ENCODE results near the gene PGD. TPM values are rescaled to one million over a fixed set of nuclear protein-coding genes. Genes with fewer than 3 reads are reported as not detected.
"Not testable (repeated sequence)": the region's sequence is repeated elsewhere in the genome, so short reads cannot be mapped to it uniquely, and the experiment has no call there.

The PGD gene
- total RNA-seq, 2 experiments from 2014 or later: 126 to 130 TPM

DNA sequence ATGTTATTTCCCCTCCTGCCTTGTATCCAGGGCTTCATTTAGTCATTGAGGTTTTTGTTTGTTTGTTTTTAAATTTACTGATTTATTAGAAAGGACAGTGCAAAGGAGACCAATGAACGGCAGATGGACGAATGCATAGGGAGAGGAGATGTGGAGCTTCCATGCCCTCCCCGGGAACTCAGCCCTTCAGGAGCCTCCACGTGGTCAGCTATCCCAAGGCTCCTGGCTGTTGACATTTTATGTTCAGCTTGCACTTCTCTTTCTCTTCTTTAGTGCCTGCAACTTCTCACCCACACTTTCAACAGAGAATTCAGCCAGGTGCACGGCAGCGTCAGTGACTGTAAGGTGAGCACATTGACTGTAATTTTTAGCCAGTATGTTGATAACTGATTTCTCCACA lies 30.7 kb upstream of the PGD start:
- Mint-ChIP-seq H3K4me1 (ENCODE audit: low read depth) (no peaks in the 10 kb centered on the region), H3K36me3 (ENCODE audit: low read depth) (no peaks in the 10 kb centered on the region), H3K9me3 (no peaks in the 10 kb centered on the region), H3K27me3 (no peaks in the 10 kb centered on the region), H3K4me3 (no peak overlapping the region), H3K27ac (no peak overlapping the region)
- ChIA-PET CTCF (interaction anchor here (0.8 kb wide), 1 partner anchor 9 kb away, joined by 3 read pairs; no protein-coding TSS in a partner anchor), POLR2A (no interaction called here)
- ATAC-seq (no peak), DNase-seq (no peak)
- TF ChIP-seq, protein P1, sequence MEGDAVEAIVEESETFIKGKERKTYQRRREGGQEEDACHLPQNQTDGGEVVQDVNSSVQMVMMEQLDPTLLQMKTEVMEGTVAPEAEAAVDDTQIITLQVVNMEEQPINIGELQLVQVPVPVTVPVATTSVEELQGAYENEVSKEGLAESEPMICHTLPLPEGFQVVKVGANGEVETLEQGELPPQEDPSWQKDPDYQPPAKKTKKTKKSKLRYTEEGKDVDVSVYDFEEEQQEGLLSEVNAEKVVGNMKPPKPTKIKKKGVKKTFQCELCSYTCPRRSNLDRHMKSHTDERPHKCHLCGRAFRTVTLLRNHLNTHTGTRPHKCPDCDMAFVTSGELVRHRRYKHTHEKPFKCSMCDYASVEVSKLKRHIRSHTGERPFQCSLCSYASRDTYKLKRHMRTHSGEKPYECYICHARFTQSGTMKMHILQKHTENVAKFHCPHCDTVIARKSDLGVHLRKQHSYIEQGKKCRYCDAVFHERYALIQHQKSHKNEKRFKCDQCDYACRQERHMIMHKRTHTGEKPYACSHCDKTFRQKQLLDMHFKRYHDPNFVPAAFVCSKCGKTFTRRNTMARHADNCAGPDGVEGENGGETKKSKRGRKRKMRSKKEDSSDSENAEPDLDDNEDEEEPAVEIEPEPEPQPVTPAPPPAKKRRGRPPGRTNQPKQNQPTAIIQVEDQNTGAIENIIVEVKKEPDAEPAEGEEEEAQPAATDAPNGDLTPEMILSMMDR (IDR thresholded peaks at IDR 0.05): no peak
- intact Hi-C loops (cut with micrococcal nuclease): no loop called here

DNA sequence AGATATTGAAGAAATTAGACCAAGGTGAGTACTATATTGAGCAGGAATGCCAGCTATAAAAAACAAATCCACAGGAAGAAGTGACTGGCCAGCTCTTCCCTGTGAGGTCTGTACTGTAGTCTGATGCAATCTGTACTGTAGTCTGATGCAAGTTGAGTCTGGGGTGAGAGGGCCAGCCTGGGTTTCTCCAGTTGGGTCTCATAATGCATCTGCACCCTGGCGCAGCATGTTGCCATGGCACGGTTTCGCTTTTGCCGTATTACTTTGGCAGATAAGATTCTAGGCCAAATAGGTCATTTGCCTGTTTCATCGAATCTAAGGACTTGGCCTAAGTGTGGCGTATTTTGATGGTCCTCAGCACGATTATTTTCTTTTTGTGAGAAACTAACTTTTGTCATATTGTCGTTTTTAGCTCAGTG lies 24.4 kb upstream of the PGD start:
- Mint-ChIP-seq H3K36me3 (ENCODE audit: low read depth) (no peaks in the 10 kb centered on the region), H3K4me1 (ENCODE audit: low read depth) (no peaks in the 10 kb centered on the region), H3K9me3 (no peaks in the 10 kb centered on the region), H3K27ac (no peak overlapping the region), H3K4me3 (no peak overlapping the region), H3K27me3 (no peaks in the 10 kb centered on the region)
- intact Hi-C loops (cut with micrococcal nuclease): loop anchor here (10.0 kb wide), 1 partner anchor 50 kb away; no protein-coding TSS in a partner anchor
- no peak for ATAC-seq
- POLR2A ChIA-PET: no interaction called here
- CTCF ChIA-PET: no interaction called here
- no peak for DNase-seq
- TF ChIP-seq, protein P1 (IDR thresholded peaks at IDR 0.05): no peak

DNA sequence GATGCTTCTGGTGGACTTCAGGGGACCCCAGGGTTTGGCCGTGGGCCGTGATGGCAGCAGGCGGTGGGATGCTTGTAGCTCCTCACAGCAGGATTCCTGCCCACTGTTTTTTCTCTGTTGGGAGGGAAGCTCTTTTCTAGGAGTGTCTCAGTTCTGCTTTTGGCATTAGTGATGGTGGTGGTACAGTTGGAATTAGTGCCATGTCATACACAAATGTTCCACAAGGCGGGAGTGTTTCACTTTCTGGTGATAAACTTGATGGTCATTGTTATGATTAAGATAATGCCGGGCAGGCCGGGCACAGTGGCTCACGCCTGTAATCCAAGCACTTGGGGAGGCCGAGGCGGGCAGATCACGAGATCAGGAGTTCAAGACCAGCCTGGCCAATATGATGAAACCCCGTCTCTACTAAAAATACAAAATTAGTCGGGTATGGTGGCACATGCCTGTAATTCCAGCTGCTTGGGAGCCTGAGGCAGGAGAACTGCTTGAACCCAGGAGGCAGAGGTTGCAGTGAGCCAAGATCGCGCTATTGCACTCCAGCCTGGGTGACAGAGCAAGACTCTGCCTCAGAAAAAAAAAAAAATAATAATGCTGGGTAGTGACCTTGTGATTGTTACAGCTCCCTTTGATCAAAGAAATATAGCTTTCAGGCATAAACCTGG lies 21.4 kb upstream of the PGD start:
- ATAC-seq (peak; percentile 27), DNase-seq (peak; percentile 58)
- not testable (repeated sequence) for H3K4me3 Mint-ChIP-seq; H3K9me3 Mint-ChIP-seq; H3K36me3 Mint-ChIP-seq (ENCODE audit: low read depth); H3K4me1 Mint-ChIP-seq (ENCODE audit: low read depth); H3K27me3 Mint-ChIP-seq; H3K27ac Mint-ChIP-seq
- CTCF ChIA-PET: interaction anchor here (0.7 to 2.3 kb wide), 8 partner anchors 8 to 116 kb away, joined by 3 to 10 read pairs (median 4); partner anchors contain the start of gene CENPS
- intact Hi-C loops (cut with micrococcal nuclease): loop anchor here (10.0 kb wide), 1 partner anchor 47 kb away; no protein-coding TSS in a partner anchor
- TF ChIP-seq, protein P1 (IDR thresholded peaks at IDR 0.05): peak; percentile 39
- POLR2A ChIA-PET: interaction anchor here (0.7 kb wide), 2 partner anchors 20 to 1062 kb away, joined by 3 read pairs; no protein-coding TSS in a partner anchor

DNA sequence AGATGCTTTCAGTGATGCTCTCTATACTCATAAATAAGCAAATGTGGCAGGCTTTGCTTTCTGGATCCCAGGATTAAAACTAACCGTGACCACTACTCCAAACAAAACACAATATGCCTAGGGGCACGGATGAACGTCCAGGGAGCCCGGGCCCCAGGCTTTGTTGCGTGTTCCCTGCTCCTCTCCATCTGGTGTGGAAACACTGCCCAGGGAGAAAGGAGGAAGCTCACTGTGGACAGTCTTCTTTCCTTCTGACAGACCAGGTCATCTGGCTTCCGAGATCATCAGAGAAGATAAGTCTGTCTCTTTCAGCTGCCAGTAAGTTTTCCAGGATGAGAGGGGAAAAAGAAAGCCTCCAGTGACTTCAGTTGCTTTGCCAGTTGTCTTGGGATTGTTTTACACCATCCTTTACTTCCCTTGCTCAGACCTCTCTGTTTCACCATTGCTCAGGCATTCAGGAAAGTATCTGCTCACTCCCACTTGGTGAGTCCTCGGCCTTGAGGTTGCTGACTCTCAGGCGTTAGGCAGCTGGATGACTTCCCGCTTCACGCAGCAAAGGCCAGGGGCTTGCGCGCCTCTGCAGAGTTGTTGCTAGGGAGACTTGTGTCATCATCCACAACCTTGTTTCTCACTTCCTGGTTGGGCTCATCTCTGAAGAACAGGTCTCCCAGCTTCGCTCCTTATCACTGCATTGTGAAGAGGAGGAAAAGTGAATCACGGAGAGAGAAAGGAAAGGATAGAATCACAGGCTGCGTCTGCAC lies 20.6 kb upstream of the PGD start:
- DNase-seq (no peak), ATAC-seq (no peak)
- TF ChIP-seq, protein P1 (IDR thresholded peaks at IDR 0.05): no peak
- Mint-ChIP-seq H3K27ac (no peak overlapping the region), H3K9me3 (no peaks in the 10 kb centered on the region), H3K4me1 (ENCODE audit: low read depth) (no peaks in the 10 kb centered on the region), H3K4me3 (no peak overlapping the region), H3K36me3 (ENCODE audit: low read depth) (no peaks in the 10 kb centered on the region), H3K27me3 (no peaks in the 10 kb centered on the region)
- intact Hi-C loops (cut with micrococcal nuclease): loop anchor here (10.0 kb wide), 1 partner anchor 47 kb away; no protein-coding TSS in a partner anchor
- ChIA-PET CTCF (interaction anchor here (0.8 to 2.3 kb wide), 6 partner anchors 10 to 116 kb away, joined by 3 to 10 read pairs (median 4); partner anchors contain the start of gene CENPS), POLR2A (interaction anchor here (0.6 to 0.7 kb wide), 2 partner anchors 549 to 1063 kb away, joined by 3 read pairs; no protein-coding TSS in a partner anchor)
